ENCODE measurements around the gene TMEM184A.

The TMEM184A gene

GRCh38 chr7:1539882-1540775 lies 15.9 kb downstream of the TMEM184A start:
- no peak for TF ChIP-seq CTCF (IDR thresholded peaks at IDR 0.05; ENCODE audit: borderline replicate concordance, control extremely low read depth, extremely low read depth, insufficient read depth, missing control alignments)
- in situ Hi-C loops (cut with MboI; ENCODE audit: low sequenced_read_pairs, unreplicated experiment) = no loop called here
- DNase-seq (ENCODE audit: low spot score) = no peak

GRCh38 chr7:1539181-1539881 lies 16.7 kb downstream of the TMEM184A start:
- TF ChIP-seq CTCF (IDR thresholded peaks at IDR 0.05; ENCODE audit: borderline replicate concordance, control extremely low read depth, extremely low read depth, insufficient read depth, missing control alignments) = no peak
- no peak for DNase-seq (ENCODE audit: low spot score)
- in situ Hi-C loops (cut with MboI; ENCODE audit: low sequenced_read_pairs, unreplicated experiment) = no loop called here

- TF ChIP-seq CTCF (IDR thresholded peaks at IDR 0.05; ENCODE audit: borderline replicate concordance, control extremely low read depth, extremely low read depth, insufficient read depth, missing control alignments) = no peak
- no peak for DNase-seq (ENCODE audit: low spot score)
- in situ Hi-C loops (cut with MboI; ENCODE audit: low sequenced_read_pairs, unreplicated experiment) = no loop called here
Observed at GRCh38 chr7:1538544-1539180, 17.3 kb downstream of the TMEM184A start.

GRCh38 chr7:1537535-1538412 lies 18.2 kb downstream of the TMEM184A start:
- no peak for TF ChIP-seq CTCF (IDR thresholded peaks at IDR 0.05; ENCODE audit: borderline replicate concordance, control extremely low read depth, extremely low read depth, insufficient read depth, missing control alignments)
- DNase-seq (ENCODE audit: low spot score) = no peak
- in situ Hi-C loops (cut with MboI; ENCODE audit: low sequenced_read_pairs, unreplicated experiment) = no loop called here

- no peak for DNase-seq (ENCODE audit: low spot score)
- in situ Hi-C loops (cut with MboI; ENCODE audit: low sequenced_read_pairs, unreplicated experiment) = no loop called here
Observed at GRCh38 chr7:1536743-1537534, 19.1 kb downstream of the TMEM184A start.

More at GRCh38 chr7:1536743-1537534, 19.1 kb downstream of the TMEM184A start:
- no peak for TF ChIP-seq CTCF (IDR thresholded peaks at IDR 0.05; ENCODE audit: borderline replicate concordance, control extremely low read depth, extremely low read depth, insufficient read depth, missing control alignments)

All from GM13976 (cell line).